ENCODE measurements around the gene C16orf90. TPM values are rescaled to one million over a fixed set of nuclear protein-coding genes. Genes with fewer than 3 reads are reported as not detected.

The C16orf90 gene
- polyA plus RNA-seq, 1 of the 3 experiments (the other 2 are of a cell fraction), result not detected

DNA sequence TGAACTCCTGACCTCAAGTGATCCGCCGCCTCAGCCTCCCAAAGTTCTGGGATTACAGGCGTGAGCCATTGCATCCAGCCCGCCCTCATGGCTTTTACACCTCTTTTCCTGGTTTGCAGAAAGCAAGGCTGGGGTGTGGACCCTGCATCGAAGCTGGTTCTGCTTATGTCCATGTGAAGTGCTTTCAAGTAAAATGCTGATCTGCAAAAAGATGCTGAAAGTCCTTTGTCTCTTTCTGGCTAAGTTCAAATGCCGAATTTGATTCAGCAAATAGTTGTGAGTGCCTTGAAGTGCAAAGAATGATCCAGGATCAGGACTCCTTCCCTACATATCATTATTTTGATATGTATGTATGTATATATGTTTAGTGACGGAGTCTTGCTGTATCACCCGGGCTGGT lies 34.7 kb downstream of the C16orf90 start:
- Histone ChIP-seq H3K9me2 (no peaks in the 10 kb centered on the region), H3K4me1 (ENCODE audit: control insufficient read depth in 1 of 2, insufficient read depth in 2 of 2, low read depth in 1 of 2, low read length in 1 of 2) (peaks cover 19 to 20% of the 10 kb centered on the region in 2 experiments; a peak in 3 of 4 replicates), H4K20me1 (ENCODE audit: insufficient read depth) (peaks cover 63% of the 10 kb centered on the region), H3K36me3 (replicated peaks in 1 of 2; ENCODE audit: control insufficient read depth in 1 of 2, insufficient read depth in 2 of 2, low read length in 1 of 2) (no peaks in the 10 kb centered on the region), H3K4me3 (ENCODE audit: low read depth in 2 of 2, low read length in 1 of 2) (no peak overlapping the region), H3K27ac (ENCODE audit: low read depth in 2 of 2, low read length in 1 of 2) (no peak overlapping the region), H3K4me2 (no peak overlapping the region), H3F3A (replicated peaks; ENCODE audit: insufficient read depth) (no peaks in the 10 kb centered on the region), H3K9me3 (no peaks in the 10 kb centered on the region), H3K9ac (no peak overlapping the region), H3K79me2 (ENCODE audit: insufficient read depth) (peaks cover 74% of the 10 kb centered on the region), H2AFZ (ENCODE audit: low read depth) (no peak overlapping the region), H3K27me3 (ENCODE audit: insufficient read depth) (no peaks in the 10 kb centered on the region)
- TF ChIP-seq SMC3 (IDR thresholded peaks at IDR 0.05; ENCODE audit: low read depth, low read length), result no peak
- TF ChIP-seq FOSL2 (IDR thresholded peaks at IDR 0.05; ENCODE audit: borderline replicate concordance, low read depth), result no peak
- WGBS (ENCODE audit: low lambda C conversion rate), result 91% methylated on average over 7 of the region's 8 CpGs
- no peak for DNase-seq
- CTCF ChIA-PET, result no interaction called here
- POLR2A ChIA-PET, result no interaction called here

DNA sequence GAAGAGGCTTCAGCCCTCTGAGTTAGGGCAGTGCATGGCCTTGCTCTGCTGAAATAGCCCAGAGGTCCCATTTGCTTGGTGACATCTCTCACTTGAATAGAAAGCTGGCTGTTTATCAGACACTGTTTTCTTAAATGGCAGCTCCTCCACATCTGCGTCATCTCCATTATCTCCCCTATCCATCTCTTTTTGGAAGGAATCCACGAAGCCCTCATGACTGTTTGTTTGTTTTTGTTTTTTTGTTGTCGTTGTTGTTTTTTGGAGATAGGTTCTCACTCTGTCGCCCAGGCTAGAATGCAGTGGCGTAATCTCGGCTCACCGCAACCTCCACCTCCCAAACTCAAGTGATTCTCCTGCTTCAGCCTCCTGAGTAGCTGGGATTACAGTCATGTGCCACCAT lies 35.2 kb downstream of the C16orf90 start:
- Histone ChIP-seq H3K27me3 (ENCODE audit: insufficient read depth) (no peaks in the 10 kb centered on the region), H3K4me3 (ENCODE audit: low read depth in 2 of 2, low read length in 1 of 2) (no peak overlapping the region), H3K79me2 (ENCODE audit: insufficient read depth) (peaks cover 70% of the 10 kb centered on the region), H3K4me1 (ENCODE audit: control insufficient read depth in 1 of 2, insufficient read depth in 2 of 2, low read depth in 1 of 2, low read length in 1 of 2) (peaks cover 19 to 20% of the 10 kb centered on the region in 2 experiments; a peak in 3 of 4 replicates), H3K9me2 (no peaks in the 10 kb centered on the region), H3K36me3 (replicated peaks in 1 of 2; ENCODE audit: control insufficient read depth in 1 of 2, insufficient read depth in 2 of 2, low read length in 1 of 2) (no peaks in the 10 kb centered on the region), H3F3A (replicated peaks; ENCODE audit: insufficient read depth) (no peaks in the 10 kb centered on the region), H4K20me1 (ENCODE audit: insufficient read depth) (peaks cover 58% of the 10 kb centered on the region), H2AFZ (ENCODE audit: low read depth) (no peak overlapping the region), H3K9ac (no peak overlapping the region), H3K4me2 (peak overlapping the region; percentile 84), H3K9me3 (no peaks in the 10 kb centered on the region), H3K27ac (ENCODE audit: low read depth in 2 of 2, low read length in 1 of 2) (no peak overlapping the region)
- DNase-seq, result no peak
- WGBS (ENCODE audit: low lambda C conversion rate), result 87% methylated on average over 7 of the region's 7 CpGs
- ChIA-PET POLR2A (no interaction called here), CTCF (interaction anchor here (1.6 kb wide), 1 partner anchor 328 kb away, joined by 3 read pairs; no protein-coding TSS in a partner anchor)
- TF ChIP-seq CHD2 (IDR thresholded peaks at IDR 0.05; ENCODE audit: low read length, partially characterized antibody), result no peak
- TF ChIP-seq, protein P1, sequence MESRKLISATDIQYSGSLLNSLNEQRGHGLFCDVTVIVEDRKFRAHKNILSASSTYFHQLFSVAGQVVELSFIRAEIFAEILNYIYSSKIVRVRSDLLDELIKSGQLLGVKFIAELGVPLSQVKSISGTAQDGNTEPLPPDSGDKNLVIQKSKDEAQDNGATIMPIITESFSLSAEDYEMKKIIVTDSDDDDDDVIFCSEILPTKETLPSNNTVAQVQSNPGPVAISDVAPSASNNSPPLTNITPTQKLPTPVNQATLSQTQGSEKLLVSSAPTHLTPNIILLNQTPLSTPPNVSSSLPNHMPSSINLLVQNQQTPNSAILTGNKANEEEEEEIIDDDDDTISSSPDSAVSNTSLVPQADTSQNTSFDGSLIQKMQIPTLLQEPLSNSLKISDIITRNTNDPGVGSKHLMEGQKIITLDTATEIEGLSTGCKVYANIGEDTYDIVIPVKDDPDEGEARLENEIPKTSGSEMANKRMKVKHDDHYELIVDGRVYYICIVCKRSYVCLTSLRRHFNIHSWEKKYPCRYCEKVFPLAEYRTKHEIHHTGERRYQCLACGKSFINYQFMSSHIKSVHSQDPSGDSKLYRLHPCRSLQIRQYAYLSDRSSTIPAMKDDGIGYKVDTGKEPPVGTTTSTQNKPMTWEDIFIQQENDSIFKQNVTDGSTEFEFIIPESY (IDR thresholded peaks at IDR 0.05; ENCODE audit: borderline replicate concordance, low read depth), result no peak
- no peak for TF ChIP-seq FOXM1 (IDR thresholded peaks at IDR 0.05; ENCODE audit: low read depth)
- no peak for TF ChIP-seq REST (IDR thresholded peaks at IDR 0.05; ENCODE audit: low read depth, low read length)

All from SK-N-SH (cell line).